Neural cell (in vitro differentiated cells): ENCODE results near the gene BTBD9. TPM values are rescaled to one million over a fixed set of nuclear protein-coding genes. Genes with fewer than 3 reads are reported as not detected.

Experiments used
- H2AFZ ChIP-seq: fragments of 200-600, 300-800 bp; sonication (generic), shearing (Covaris generic); 2 replicates; pipeline ENCODE4 v1.6.0; 2014; ENCODE audit warnings: low read depth, mild to moderate bottlenecking, antibody characterized with exemption, low read length, moderate library complexity
- H3F3A ChIP-seq: fragments of 200-600 bp; shearing (Covaris generic); 2 replicates; pipeline ENCODE4 v1.6.1; 2016; ENCODE audit warnings: mild to moderate bottlenecking, moderate library complexity, mixed read lengths, antibody characterized with exemption, low read length; ENCODE audit not compliant: insufficient read depth, poor library complexity, severe bottlenecking
- H3K27ac ChIP-seq: fragments of 200-600, 300-800 bp; sonication (generic), shearing (Covaris generic); 2 replicates; pipeline ENCODE4 v1.5.1; 2014; ENCODE audit warnings: mild to moderate bottlenecking, low read length, moderate library complexity
- H3K27me3 ChIP-seq: fragments of 300-800, 200-600 bp; sonication (generic), shearing (Covaris generic); 2 replicates; pipeline ENCODE4 v1.6.0; 2014; ENCODE audit warnings: mild to moderate bottlenecking, low read depth, low read length, moderate library complexity; ENCODE audit not compliant: insufficient read depth
- H3K36me3 ChIP-seq: fragments of 300-800, 200-600 bp; sonication (generic), shearing (Covaris generic); 2 replicates; pipeline ENCODE4 v1.5.1; 2014; ENCODE audit warnings: mild to moderate bottlenecking, antibody characterized with exemption, low read length, moderate library complexity; ENCODE audit not compliant: insufficient read depth
- H3K4me2 ChIP-seq: fragments of 300-800, 200-600 bp; sonication (generic), shearing (Covaris generic); 2 replicates; pipeline ENCODE4 v1.6.0; 2014; ENCODE audit warnings: mild to moderate bottlenecking, low read length
- H3K4me3 ChIP-seq: fragments of 300-800, 200-600 bp; sonication (generic), shearing (Covaris generic); 2 replicates; pipeline ENCODE4 v1.5.1; 2014; ENCODE audit warnings: mild to moderate bottlenecking, low read length, moderate library complexity
- H3K79me2 ChIP-seq: fragments of 200-600 bp; shearing (Covaris generic); replicated peaks from 2 replicates; pipeline ENCODE4 v1.6.0; 2014; ENCODE audit warnings: mild to moderate bottlenecking, low read length, moderate library complexity; ENCODE audit not compliant: insufficient read depth
- H3K9ac ChIP-seq: fragments of 300-800, 200-600 bp; sonication (generic), shearing (Covaris generic); 2 replicates; pipeline ENCODE4 v1.6.1; 2016; ENCODE audit warnings: mild to moderate bottlenecking, low read length, mixed read lengths
- H3K9me2 ChIP-seq: fragments of 200-600 bp; shearing (Covaris generic); 2 replicates; pipeline ENCODE4 v1.6.1; 2016; ENCODE audit warnings: mild to moderate bottlenecking, low read length, mixed read lengths; ENCODE audit not compliant: insufficient read depth
- H3K9me3 ChIP-seq: fragments of 200-600, 300-800 bp; sonication (generic), shearing (Covaris generic); 2 replicates; pipeline ENCODE4 v1.6.1; 2016; ENCODE audit warnings: mild to moderate bottlenecking, mixed run types, low read length, moderate library complexity, mixed read lengths
- H4K20me1 ChIP-seq: fragments of 200-600 bp; shearing (Covaris generic); 2 replicates; pipeline ENCODE4 v1.6.1; 2016; ENCODE audit warnings: mild to moderate bottlenecking, mixed run types; ENCODE audit not compliant: insufficient read depth
- EP300 ChIP-seq: fragments of 450-650 bp; conservative IDR thresholded peaks from 2 replicates; pipeline ENCODE4 v1.6.1; 2014; ENCODE audit warnings: antibody characterized with exemption, mild to moderate bottlenecking, moderate library complexity; ENCODE audit not compliant: poor library complexity, severe bottlenecking
- EZH2 ChIP-seq: fragments of 200-600, 300-800 bp; shearing (Covaris generic), sonication (generic); IDR thresholded peaks from 2 replicates; pipeline ENCODE4 v1.6.1; 2014; ENCODE audit warnings: antibody characterized with exemption, low read length, borderline replicate concordance, mild to moderate bottlenecking; ENCODE audit not compliant: insufficient read depth, poor library complexity, severe bottlenecking
- MXI1 ChIP-seq: fragments of 450-650 bp; conservative IDR thresholded peaks from 2 replicates; pipeline ENCODE4 v1.6.1; 2014; ENCODE audit warnings: antibody characterized with exemption, mild to moderate bottlenecking; ENCODE audit not compliant: poor library complexity, severe bottlenecking
- POLR2AphosphoS5 ChIP-seq: IDR thresholded peaks from 2 replicates; pipeline ENCODE4 v1.6.1; 2012
- RAD21 ChIP-seq: fragments of 450-650 bp; conservative IDR thresholded peaks from 2 replicates; pipeline ENCODE4 v1.6.1; 2014; ENCODE audit warnings: antibody characterized with exemption, mild to moderate bottlenecking, moderate library complexity
- SMC3 ChIP-seq: fragments of 450-650 bp; conservative IDR thresholded peaks from 2 replicates; pipeline ENCODE4 v1.6.1; 2014; ENCODE audit warnings: antibody characterized with exemption, mild to moderate bottlenecking, moderate library complexity; ENCODE audit not compliant: poor library complexity
- TAF1 ChIP-seq: IDR thresholded peaks from 2 replicates; pipeline ENCODE4 v1.6.1; 2012; ENCODE audit warnings: low read depth
- polyA plus RNA-seq: library from polyadenylated mRNA; depleted of rRNA; stranded (reverse); fragments of >200 nt; gene quantifications from 2 replicates; pipeline ENCODE4 v1.2.3, GENCODE V29; 2014
- TF ChIP-seq, protein P1 (sequence below): IDR thresholded peaks from 2 replicates; pipeline ENCODE4 v1.6.1; 2012; ENCODE audit warnings: borderline replicate concordance
- TF ChIP-seq, protein P2 (sequence below): fragments of 450-650 bp; IDR thresholded peaks from 2 replicates; pipeline ENCODE4 v1.5.1; 2014; ENCODE audit warnings: antibody characterized with exemption, mild to moderate bottlenecking, moderate library complexity; ENCODE audit not compliant: poor library complexity, severe bottlenecking

The BTBD9 gene
- polyA plus RNA-seq, 1 donor from 2014 or later, result 6.2 TPM

DNA sequence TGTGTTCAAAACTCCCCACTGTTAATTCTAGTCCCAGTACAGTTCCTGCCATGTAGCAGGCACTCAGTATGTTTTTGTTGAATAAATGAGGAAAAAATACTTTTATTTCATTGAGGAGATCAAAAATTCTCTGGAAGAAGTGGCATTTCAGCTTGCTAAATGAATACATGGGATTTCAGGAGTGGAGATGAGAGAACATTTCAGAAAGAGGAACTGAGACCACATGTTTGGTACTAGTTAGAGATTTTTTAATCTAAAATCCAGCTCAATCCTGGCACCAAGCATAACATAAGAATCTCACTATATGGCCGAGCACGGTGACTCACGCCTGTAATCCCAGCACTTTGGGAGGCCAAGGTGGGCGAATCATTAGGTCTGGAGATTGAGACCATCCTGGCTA, 75.4 kb downstream of the BTBD9 start:
- H3K9me3 ChIP-seq, result no peaks in the 10 kb centered on the region
- H3K4me3 ChIP-seq, result no peak overlapping the region
- no peak overlapping the region for H3K4me2 ChIP-seq
- no peaks in the 10 kb centered on the region for H3K9me2 ChIP-seq
- H3K27ac ChIP-seq, result no peak overlapping the region
- no peaks in the 10 kb centered on the region for H3K27me3 ChIP-seq
- no peak overlapping the region for H3K9ac ChIP-seq
- H3K79me2 ChIP-seq, result no peaks in the 10 kb centered on the region
- TF ChIP-seq, protein P1, sequence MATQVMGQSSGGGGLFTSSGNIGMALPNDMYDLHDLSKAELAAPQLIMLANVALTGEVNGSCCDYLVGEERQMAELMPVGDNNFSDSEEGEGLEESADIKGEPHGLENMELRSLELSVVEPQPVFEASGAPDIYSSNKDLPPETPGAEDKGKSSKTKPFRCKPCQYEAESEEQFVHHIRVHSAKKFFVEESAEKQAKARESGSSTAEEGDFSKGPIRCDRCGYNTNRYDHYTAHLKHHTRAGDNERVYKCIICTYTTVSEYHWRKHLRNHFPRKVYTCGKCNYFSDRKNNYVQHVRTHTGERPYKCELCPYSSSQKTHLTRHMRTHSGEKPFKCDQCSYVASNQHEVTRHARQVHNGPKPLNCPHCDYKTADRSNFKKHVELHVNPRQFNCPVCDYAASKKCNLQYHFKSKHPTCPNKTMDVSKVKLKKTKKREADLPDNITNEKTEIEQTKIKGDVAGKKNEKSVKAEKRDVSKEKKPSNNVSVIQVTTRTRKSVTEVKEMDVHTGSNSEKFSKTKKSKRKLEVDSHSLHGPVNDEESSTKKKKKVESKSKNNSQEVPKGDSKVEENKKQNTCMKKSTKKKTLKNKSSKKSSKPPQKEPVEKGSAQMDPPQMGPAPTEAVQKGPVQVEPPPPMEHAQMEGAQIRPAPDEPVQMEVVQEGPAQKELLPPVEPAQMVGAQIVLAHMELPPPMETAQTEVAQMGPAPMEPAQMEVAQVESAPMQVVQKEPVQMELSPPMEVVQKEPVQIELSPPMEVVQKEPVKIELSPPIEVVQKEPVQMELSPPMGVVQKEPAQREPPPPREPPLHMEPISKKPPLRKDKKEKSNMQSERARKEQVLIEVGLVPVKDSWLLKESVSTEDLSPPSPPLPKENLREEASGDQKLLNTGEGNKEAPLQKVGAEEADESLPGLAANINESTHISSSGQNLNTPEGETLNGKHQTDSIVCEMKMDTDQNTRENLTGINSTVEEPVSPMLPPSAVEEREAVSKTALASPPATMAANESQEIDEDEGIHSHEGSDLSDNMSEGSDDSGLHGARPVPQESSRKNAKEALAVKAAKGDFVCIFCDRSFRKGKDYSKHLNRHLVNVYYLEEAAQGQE, result no peak
- TF ChIP-seq RAD21 (no peak), EZH2 (no peak), POLR2AphosphoS5 (no peak)
- TF ChIP-seq, protein P2, sequence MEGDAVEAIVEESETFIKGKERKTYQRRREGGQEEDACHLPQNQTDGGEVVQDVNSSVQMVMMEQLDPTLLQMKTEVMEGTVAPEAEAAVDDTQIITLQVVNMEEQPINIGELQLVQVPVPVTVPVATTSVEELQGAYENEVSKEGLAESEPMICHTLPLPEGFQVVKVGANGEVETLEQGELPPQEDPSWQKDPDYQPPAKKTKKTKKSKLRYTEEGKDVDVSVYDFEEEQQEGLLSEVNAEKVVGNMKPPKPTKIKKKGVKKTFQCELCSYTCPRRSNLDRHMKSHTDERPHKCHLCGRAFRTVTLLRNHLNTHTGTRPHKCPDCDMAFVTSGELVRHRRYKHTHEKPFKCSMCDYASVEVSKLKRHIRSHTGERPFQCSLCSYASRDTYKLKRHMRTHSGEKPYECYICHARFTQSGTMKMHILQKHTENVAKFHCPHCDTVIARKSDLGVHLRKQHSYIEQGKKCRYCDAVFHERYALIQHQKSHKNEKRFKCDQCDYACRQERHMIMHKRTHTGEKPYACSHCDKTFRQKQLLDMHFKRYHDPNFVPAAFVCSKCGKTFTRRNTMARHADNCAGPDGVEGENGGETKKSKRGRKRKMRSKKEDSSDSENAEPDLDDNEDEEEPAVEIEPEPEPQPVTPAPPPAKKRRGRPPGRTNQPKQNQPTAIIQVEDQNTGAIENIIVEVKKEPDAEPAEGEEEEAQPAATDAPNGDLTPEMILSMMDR, result no peak
- H3F3A ChIP-seq, result no peaks in the 10 kb centered on the region
- H3K36me3 ChIP-seq, result peaks cover 3% of the 10 kb centered on the region
- H4K20me1 ChIP-seq, result no peaks in the 10 kb centered on the region
- H2AFZ ChIP-seq, result no peak overlapping the region

DNA sequence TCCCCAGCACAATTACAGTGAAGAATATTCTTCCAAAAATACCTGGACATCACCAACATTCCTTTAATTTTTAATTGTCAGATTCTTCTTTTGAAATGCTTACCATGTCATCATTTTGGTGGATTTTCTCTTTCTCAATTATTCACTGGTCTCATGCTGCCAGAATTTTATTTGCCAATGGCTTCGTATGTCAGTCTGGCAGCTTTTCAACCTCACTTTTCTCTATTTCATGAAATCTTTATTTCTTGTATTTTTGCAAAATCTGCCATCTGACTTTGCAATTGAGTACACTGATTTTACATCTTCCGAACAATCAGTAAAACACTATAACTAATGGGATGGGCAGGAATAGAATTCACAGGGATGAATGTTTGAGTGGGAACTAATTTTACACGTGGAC, 84.1 kb downstream of the BTBD9 start:
- Histone ChIP-seq H2AFZ (no peak overlapping the region), H4K20me1 (no peaks in the 10 kb centered on the region), H3K4me2 (no peak overlapping the region), H3K27me3 (no peaks in the 10 kb centered on the region), H3K79me2 (no peaks in the 10 kb centered on the region), H3F3A (no peaks in the 10 kb centered on the region), H3K9me2 (no peaks in the 10 kb centered on the region), H3K4me3 (no peak overlapping the region), H3K36me3 (peaks cover 1% of the 10 kb centered on the region), H3K27ac (no peak overlapping the region), H3K9me3 (no peaks in the 10 kb centered on the region), H3K9ac (no peak overlapping the region)
- TF ChIP-seq SMC3 (no peak), POLR2AphosphoS5 (no peak), EZH2 (no peak), MXI1 (no peak), EP300 (no peak), RAD21 (no peak), TAF1 (no peak)
- TF ChIP-seq, protein P1, result no peak
- TF ChIP-seq, protein P2, result no peak
